GM19025 (cell line): Measurements from ENCODE around the gene NEUROG2.
A peak's percentile ranks its signal among the peaks of the same experiment; 100 is the strongest.

ENCODE experiments used
- ATAC-seq: cut with Tn5 transposase; IDR thresholded peaks from one replicate; pipeline ENCODE4 v1.9.1; 2021; ENCODE audit warnings: mild to moderate bottlenecking, low read depth, moderate library complexity; ENCODE audit not compliant: unreplicated experiment

NEUROG2 gene

GRCh38 chr4:112521123-112522023 is 5.4 kb upstream of the NEUROG2 start:
- no peak for ATAC-seq

GRCh38 chr4:112520598-112521122 is 4.7 kb upstream of the NEUROG2 start:
- no peak for ATAC-seq

GRCh38 chr4:112519689-112520597 is 4.0 kb upstream of the NEUROG2 start:
- ATAC-seq = no peak

- no peak for ATAC-seq
Observed at GRCh38 chr4:112518675-112519074, 2.7 kb upstream of the NEUROG2 start.

- ATAC-seq = no peak
Observed at GRCh38 chr4:112517911-112518310, 1.9 kb upstream of the NEUROG2 start.

GRCh38 chr4:112517067-112517634 is 1.2 kb upstream of the NEUROG2 start:
- peak; percentile 24 for ATAC-seq

- ATAC-seq = peak; percentile 24
Observed at GRCh38 chr4:112516471-112517066, 589 bp upstream of the NEUROG2 start.

GRCh38 chr4:112515198-112516065 is 548 bp downstream of the NEUROG2 start:
- ATAC-seq = peak; percentile 31

- peak; percentile 2 for ATAC-seq
Observed at GRCh38 chr4:112514647-112515197, 1.3 kb downstream of the NEUROG2 start.

GRCh38 chr4:112513971-112514646 is 1.9 kb downstream of the NEUROG2 start:
- no peak for ATAC-seq

- no peak for ATAC-seq
Observed at GRCh38 chr4:112511803-112512118, 4.2 kb downstream of the NEUROG2 start.

GRCh38 chr4:112511093-112511802 is 4.7 kb downstream of the NEUROG2 start:
- ATAC-seq = no peak

- no peak for ATAC-seq
Observed at GRCh38 chr4:112510291-112511092, 5.5 kb downstream of the NEUROG2 start.

GRCh38 chr4:112509243-112510141 is 6.5 kb downstream of the NEUROG2 start:
- no peak for ATAC-seq

GRCh38 chr4:112508356-112508755 is 7.6 kb downstream of the NEUROG2 start:
- no peak for ATAC-seq

GRCh38 chr4:112504807-112505206 is 11.2 kb downstream of the NEUROG2 start:
- ATAC-seq = no peak
